Measurements from ENCODE around the gene ADH6.

GRCh38 chr4:99185581-99185980, 33.5 kb downstream of the ADH6 start:
- TF ChIP-seq POLR2A (IDR thresholded peaks at IDR 0.05) (no peak), CTCF (IDR thresholded peaks at IDR 0.05) (no peak)
